GM12873 (cell line): Measurements from ENCODE around the gene FEM1B.

ENCODE experiments used
- CTCF ChIP-seq: IDR thresholded peaks from 2 replicates; pipeline ENCODE4 v1.5.1; 2012; ENCODE audit warnings: low read depth, mild to moderate bottlenecking, moderate library complexity, low read length, control low read depth; ENCODE audit not compliant: insufficient read depth; ENCODE audit errors: missing control alignments

Gene FEM1B

GRCh38 chr15:68340726-68341671 is 63.5 kb downstream of the FEM1B start:
- no peak for TF ChIP-seq CTCF

GRCh38 chr15:68341760-68342725 is 64.5 kb downstream of the FEM1B start:
- no peak for TF ChIP-seq CTCF

GRCh38 chr15:68343579-68344225 is 66.2 kb downstream of the FEM1B start:
- TF ChIP-seq CTCF = no peak

GRCh38 chr15:68344600-68344999 is 67.1 kb downstream of the FEM1B start:
- TF ChIP-seq CTCF = no peak
